DND-41 (cell line): ENCODE results near the gene ANO1.

Source experiments
- ATAC-seq: fragments of 200-7000 bp; cut with Tn5 transposase; 3 replicates; pipeline ENCODE4 v1.9.1; 2021; ENCODE audit warnings: low read depth; ENCODE audit not compliant: insufficient read depth
- DNase-seq: peaks from one replicate; pipeline ENCODE4 v3.0.0-alpha.2; 2020
- H2AFZ ChIP-seq: 2 replicates; pipeline ENCODE4 v1.6.0; 2012; ENCODE audit warnings: low read depth, low read length
- H3K27ac ChIP-seq: 2 replicates; pipeline ENCODE4 v1.5.1; 2012; ENCODE audit warnings: low read length, inconsistent platforms
- H3K27me3 ChIP-seq: fragments of 200-600 bp; sonication (generic); 2 replicates; pipeline ENCODE4 v1.6.0; 2012; ENCODE audit warnings: low read length, mild to moderate bottlenecking, inconsistent platforms; ENCODE audit not compliant: insufficient read depth, poor library complexity
- H3K36me3 ChIP-seq: 2 replicates; pipeline ENCODE4 v1.5.1; 2012; ENCODE audit warnings: low read length, inconsistent platforms; ENCODE audit not compliant: insufficient read depth
- H3K4me1 ChIP-seq: 2 replicates; pipeline ENCODE4 v1.5.1; 2012; ENCODE audit warnings: mild to moderate bottlenecking, low read length; ENCODE audit not compliant: insufficient read depth
- H3K4me2 ChIP-seq: 2 replicates; pipeline ENCODE4 v1.6.0; 2012; ENCODE audit warnings: mild to moderate bottlenecking, moderate library complexity, low read length, inconsistent platforms; ENCODE audit not compliant: insufficient read depth
- H3K4me3 ChIP-seq, 2 experiments: fragments of 200-600 bp in 1 of 2; shearing (Covaris generic) in 1 of 2; 2 replicates each; pipeline ENCODE4 v1.5.1; 2012 to 2016; ENCODE audit warnings: inconsistent platforms in 2 of 2, low read length in 2 of 2, mild to moderate bottlenecking in 2 of 2, low read depth in 1 of 2, moderate library complexity in 1 of 2
- H3K79me2 ChIP-seq: 2 replicates; pipeline ENCODE4 v1.6.0; 2012; ENCODE audit warnings: low read length, inconsistent platforms; ENCODE audit not compliant: insufficient read depth
- H3K9ac ChIP-seq: 2 replicates; pipeline ENCODE4 v1.6.0; 2012; ENCODE audit warnings: low read depth, mild to moderate bottlenecking, inconsistent platforms, low read length, moderate library complexity
- H3K9me3 ChIP-seq: 2 replicates; pipeline ENCODE4 v1.5.1; 2012; ENCODE audit warnings: low read length, moderate library complexity, mild to moderate bottlenecking, inconsistent platforms; ENCODE audit not compliant: insufficient read depth, severe bottlenecking
- H4K20me1 ChIP-seq: 2 replicates; pipeline ENCODE4 v1.6.0; 2012; ENCODE audit warnings: low read length; ENCODE audit not compliant: insufficient read depth
- CTCF ChIP-seq: IDR thresholded peaks from 2 replicates; pipeline ENCODE4 v1.5.1; 2012; ENCODE audit warnings: borderline replicate concordance, low read length, moderate library complexity, mild to moderate bottlenecking; ENCODE audit not compliant: poor library complexity, severe bottlenecking; ENCODE audit errors: extremely low read depth
- EZH2 ChIP-seq: IDR thresholded peaks from 3 replicates; pipeline ENCODE4 v1.6.1; 2012; ENCODE audit warnings: borderline replicate concordance, low read depth, mild to moderate bottlenecking, moderate library complexity, low read length, inconsistent platforms; ENCODE audit not compliant: severe bottlenecking

Gene ANO1

DNA sequence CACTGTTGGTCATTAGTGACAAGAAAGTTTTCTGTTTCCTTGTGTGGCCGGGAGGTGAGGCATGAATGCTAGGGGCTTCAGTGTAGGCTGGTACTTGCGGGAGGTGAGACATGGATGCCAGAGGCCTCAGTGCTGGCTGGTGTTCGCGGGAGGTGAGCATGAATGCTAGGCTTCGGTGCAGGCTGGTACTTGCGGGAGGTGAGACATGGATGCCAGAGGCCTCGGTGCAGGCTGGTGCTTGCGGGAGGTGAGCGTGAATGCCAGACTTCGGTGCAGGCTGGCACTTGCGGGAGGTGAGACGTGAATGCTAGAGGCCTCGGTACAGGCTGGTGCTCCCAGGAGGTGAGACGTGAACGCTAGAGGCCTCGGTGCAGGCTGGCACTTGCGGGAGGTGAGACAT is 48.4 kb downstream of the ANO1 start:
- H3K9ac ChIP-seq: no peak overlapping the region
- H3K27ac ChIP-seq: no peak overlapping the region
- no peaks in the 10 kb centered on the region for H3K4me1 ChIP-seq
- TF ChIP-seq EZH2 (no peak), CTCF (no peak)
- H3K79me2 ChIP-seq: no peaks in the 10 kb centered on the region
- H3K4me3 ChIP-seq: no peak overlapping the region
- H3K36me3 ChIP-seq: no peaks in the 10 kb centered on the region
- DNase-seq (no peak), ATAC-seq (no peak)
- no peak overlapping the region for H3K4me2 ChIP-seq
- H4K20me1 ChIP-seq: no peaks in the 10 kb centered on the region; the same call in 1 of the 2 replicates
- H3K9me3 ChIP-seq: no peaks in the 10 kb centered on the region
- H3K27me3 ChIP-seq: no peaks in the 10 kb centered on the region
- no peak overlapping the region for H2AFZ ChIP-seq

GRCh38 chr11:70127653-70128434 is 49.7 kb downstream of the ANO1 start:
- Histone ChIP-seq H3K79me2 (no peaks in the 10 kb centered on the region), H3K4me2 (no peak overlapping the region), H3K27ac (no peak overlapping the region), H3K9me3 (no peaks in the 10 kb centered on the region), H3K27me3 (no peaks in the 10 kb centered on the region), H3K36me3 (no peaks in the 10 kb centered on the region), H3K9ac (no peak overlapping the region), H4K20me1 (no peaks in the 10 kb centered on the region; the same call in 1 of the 2 replicates), H3K4me3 (no peak overlapping the region), H2AFZ (no peak overlapping the region), H3K4me1 (no peaks in the 10 kb centered on the region)
- ATAC-seq (no peak), DNase-seq (no peak)
- TF ChIP-seq EZH2: no peak
- TF ChIP-seq CTCF: no peak

DNA sequence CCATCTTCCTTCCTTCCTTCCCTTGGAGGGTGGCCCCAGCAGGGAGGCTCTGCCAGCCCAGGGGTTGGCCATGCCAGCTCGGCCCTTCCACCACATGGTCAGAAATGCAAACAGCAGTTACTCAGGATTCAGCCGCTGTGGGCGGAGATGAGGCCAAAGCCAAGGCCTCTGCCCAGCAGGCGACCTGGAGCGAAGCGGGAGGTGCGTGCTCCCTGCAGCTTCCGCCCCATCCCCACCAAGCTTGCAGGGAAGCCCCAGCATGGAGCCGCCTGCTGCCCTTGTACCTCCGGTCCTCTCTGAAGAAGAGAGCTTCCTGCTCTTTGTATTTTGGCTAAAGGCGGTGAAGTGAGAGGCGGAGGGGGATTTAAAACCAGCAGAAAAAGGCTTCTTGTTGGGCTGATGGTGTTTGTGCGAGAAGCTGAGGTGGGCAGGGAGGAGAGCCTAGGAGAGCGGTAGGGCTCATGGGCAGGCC is 50.4 kb downstream of the ANO1 start:
- Histone ChIP-seq H3K27me3 (no peaks in the 10 kb centered on the region), H3K9ac (no peak overlapping the region), H3K9me3 (no peaks in the 10 kb centered on the region), H3K4me1 (no peaks in the 10 kb centered on the region), H3K4me3 (no peak overlapping the region), H3K36me3 (no peaks in the 10 kb centered on the region), H3K79me2 (no peaks in the 10 kb centered on the region), H3K4me2 (no peak overlapping the region), H4K20me1 (no peaks in the 10 kb centered on the region; the same call in 1 of the 2 replicates), H2AFZ (no peak overlapping the region), H3K27ac (no peak overlapping the region)
- no peak for ATAC-seq
- no peak for DNase-seq
- no peak for TF ChIP-seq EZH2
- TF ChIP-seq CTCF: no peak
